Articular chondrocyte of knee joint (primary cell): ENCODE results near the gene HDLBP. TPM values are rescaled to one million over a fixed set of nuclear protein-coding genes. Genes with fewer than 3 reads are reported as not detected.

Experiments used
- total RNA-seq: library from RNA; depleted of rRNA; stranded (reverse); fragments of >200 nt; gene quantifications from 2 replicates; pipeline ENCODE4 v1.2.3, GENCODE V29; 2012

Gene HDLBP, protein sequence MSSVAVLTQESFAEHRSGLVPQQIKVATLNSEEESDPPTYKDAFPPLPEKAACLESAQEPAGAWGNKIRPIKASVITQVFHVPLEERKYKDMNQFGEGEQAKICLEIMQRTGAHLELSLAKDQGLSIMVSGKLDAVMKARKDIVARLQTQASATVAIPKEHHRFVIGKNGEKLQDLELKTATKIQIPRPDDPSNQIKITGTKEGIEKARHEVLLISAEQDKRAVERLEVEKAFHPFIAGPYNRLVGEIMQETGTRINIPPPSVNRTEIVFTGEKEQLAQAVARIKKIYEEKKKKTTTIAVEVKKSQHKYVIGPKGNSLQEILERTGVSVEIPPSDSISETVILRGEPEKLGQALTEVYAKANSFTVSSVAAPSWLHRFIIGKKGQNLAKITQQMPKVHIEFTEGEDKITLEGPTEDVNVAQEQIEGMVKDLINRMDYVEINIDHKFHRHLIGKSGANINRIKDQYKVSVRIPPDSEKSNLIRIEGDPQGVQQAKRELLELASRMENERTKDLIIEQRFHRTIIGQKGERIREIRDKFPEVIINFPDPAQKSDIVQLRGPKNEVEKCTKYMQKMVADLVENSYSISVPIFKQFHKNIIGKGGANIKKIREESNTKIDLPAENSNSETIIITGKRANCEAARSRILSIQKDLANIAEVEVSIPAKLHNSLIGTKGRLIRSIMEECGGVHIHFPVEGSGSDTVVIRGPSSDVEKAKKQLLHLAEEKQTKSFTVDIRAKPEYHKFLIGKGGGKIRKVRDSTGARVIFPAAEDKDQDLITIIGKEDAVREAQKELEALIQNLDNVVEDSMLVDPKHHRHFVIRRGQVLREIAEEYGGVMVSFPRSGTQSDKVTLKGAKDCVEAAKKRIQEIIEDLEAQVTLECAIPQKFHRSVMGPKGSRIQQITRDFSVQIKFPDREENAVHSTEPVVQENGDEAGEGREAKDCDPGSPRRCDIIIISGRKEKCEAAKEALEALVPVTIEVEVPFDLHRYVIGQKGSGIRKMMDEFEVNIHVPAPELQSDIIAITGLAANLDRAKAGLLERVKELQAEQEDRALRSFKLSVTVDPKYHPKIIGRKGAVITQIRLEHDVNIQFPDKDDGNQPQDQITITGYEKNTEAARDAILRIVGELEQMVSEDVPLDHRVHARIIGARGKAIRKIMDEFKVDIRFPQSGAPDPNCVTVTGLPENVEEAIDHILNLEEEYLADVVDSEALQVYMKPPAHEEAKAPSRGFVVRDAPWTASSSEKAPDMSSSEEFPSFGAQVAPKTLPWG (N-terminal part only)
- 880 and 1,110 TPM in 2 replicates for total RNA-seq

DNA sequence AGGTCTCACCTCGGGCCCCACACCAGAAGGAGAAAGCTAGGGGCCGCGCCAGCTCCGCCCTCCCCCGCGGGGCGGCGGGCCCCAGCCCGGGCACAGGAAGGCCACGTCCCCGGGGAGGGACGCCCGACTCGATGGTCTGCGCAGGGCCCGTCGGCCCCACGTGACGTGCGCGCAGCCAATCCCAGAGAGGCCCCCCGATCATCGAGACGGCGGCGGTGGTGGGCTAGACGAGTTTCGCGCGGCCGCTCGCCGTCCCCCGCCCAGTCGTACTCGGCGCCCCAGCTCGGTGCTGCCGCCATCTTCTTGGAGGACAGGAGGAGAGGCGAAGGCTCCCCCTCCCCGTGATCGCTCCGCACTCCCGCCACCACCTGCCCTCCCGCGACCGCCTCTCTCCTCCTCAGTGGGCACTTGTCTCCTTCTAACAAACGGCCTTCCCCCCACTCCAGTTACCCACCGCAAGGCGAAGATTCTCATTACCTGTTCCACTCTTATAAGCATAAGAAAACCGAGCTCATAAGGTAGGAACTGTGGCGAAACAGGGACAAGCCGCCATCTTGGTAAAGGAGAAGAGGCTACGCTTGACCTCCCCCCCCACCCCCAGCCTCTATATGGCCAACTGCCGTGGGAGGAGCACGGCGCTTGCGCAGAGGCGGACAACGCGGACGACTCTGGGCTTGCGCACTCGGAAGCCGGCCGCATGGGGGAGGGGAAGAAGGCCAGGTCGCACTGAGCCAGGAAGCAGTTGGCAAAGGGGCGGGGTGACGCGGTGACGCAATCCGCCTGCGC is at the start of gene HDLBP:
TSS of gene HDLBP (minus strand) at position 580 of the 786 bp plus-strand sequence. CDS start 48,803 bp downstream, outside the sequence.

DNA sequence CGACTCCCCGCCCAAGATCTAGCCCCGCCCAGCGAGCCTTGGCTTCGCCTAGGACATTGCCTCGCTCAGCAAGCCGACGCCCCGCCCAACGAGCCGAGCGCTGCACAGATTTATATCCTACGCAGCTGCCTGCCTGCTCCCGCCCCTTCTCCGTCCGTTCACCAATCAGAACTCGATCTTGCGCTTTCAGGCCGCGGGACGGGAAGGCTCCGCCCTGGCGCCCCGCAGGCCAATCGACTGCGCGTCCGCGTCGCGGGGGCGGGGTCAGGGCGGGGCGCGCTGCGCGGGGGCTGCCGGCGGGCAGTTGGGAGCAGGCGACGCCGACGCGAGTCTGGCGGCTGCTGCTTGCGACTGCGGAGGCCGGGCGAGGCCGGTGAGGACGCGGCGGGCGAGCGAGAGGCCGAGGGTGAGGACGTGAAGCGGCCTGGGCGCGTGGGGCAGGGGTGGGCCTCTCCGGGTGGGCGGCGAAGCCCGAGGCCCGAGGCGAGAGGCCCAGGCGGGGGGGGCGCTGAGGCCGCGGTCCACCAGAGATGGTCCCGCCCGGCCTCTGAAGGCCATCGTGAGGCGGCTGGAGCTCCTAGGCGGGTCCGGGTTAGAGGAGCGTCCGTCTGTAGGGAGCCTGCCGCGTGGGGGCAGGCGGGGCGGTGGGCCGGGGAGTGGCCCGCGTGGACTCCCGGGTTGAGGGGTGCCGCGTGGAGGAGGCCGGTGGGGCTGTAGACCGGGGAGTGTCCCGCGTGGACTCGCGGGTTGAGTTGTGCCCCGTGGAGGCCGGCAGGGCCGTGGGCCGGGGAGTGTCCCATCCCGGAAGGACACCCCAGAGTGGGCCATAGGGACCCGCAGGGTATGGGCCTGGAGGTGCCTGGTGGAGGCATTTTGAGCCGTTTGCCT is 40.8 kb upstream of the HDLBP start, which contains the start of gene FARP2:
TSS of gene FARP2 (plus strand) at position 303 of the 888 bp plus-strand sequence. CDS start 16,823 bp downstream, outside the sequence.

DNA sequence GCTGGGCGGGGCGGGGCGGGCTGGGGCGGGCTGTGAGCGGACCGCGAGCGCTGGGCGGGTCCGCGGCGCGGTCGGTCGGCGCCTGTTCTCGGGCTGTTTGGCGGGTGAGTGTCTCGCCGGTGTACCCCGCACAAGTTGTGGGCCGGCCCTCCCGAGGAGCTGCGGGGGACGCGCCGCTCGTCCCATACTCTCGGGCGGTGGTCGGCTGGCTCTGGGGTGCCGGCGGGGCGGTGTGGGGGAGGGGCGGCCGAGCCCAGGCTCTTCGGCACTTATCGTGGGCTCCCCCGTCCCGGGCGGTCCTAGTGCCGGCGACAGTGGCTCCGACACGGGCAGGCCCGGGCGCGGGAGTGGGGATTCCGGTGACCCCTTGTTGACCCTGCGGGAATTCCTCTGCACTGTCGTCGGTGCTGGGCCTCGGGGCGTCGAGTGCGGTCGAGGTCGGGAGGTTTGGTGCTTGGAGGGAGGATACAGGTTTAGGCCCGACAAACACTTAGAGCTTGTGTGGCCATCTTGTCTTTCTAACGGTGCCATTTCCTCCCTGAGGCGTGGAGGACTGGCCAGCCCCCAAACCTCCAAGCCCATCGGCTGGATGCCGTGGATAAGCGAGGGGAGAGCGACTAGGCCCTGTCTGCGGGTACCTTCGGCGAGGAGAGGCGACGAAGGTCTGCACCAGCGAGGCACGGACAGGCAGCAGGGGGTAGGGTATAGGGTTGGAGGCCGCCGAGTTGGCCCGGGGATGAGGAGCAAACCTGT is 583 bp upstream of the HDLBP start, which contains the start of gene SEPTIN2:
TSS of gene SEPTIN2 (plus strand) at position 47 of the 753 bp plus-strand sequence. CDS start 8,308 bp downstream, outside the sequence.

DNA sequence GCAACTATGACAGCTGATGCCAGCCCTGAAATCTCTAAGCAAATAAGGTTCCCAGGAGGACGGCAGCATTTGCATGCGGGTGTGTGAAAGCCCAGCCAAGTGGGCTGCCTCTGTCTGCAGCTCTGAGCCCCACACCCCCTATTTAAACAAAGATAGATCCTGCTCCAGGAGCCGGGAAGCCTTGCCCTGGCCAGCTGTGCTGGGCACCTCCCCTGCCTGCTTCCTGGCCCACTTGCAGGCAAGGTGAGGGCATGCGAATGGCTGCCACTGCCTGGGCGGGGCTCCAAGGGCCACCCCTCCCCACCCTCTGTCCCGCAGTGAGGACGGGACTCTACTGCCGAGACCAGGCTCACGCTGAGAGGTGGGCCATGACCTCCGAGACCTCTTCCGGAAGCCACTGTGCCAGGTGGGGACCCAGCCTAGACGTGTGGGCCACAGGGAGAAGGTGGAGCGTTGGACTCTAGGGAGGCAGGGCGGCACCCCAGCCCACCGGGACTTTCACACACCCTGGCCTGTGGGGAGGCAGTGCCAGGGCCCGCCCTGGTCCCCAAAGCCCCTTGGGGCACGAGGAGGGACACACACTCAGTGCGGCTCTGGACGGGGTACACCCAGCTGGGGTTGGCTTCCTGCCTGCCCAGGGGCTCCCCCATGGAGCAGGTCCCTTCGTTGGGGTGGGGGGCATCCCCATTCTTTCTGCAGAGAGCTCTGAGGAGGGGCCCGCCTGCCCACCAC is 126.9 kb downstream of the HDLBP start, which contains the start of gene ANO7:
TSS of gene ANO7 (plus strand) at position 317 of the 732 bp plus-strand sequence. CDS start 1,387 bp downstream, outside the sequence.

Other genes with a start within 250 kb of the HDLBP start
- gene MTERF4, start 213.4 kb downstream of the HDLBP start, total RNA-seq, result 32.5 and 39.1 TPM in 2 replicates
- gene PASK, start 166.2 kb downstream of the HDLBP start, total RNA-seq, result 1.8 and 3.7 TPM in 2 replicates
- gene PPP1R7, start 165.2 kb downstream of the HDLBP start, total RNA-seq, result 62.6 and 68.3 TPM in 2 replicates
- 0.97 and 1.2 TPM in 2 replicates for gene ANO7, start 127.0 kb downstream of the HDLBP start, total RNA-seq
- gene SEPTIN2, start 253 bp upstream of the HDLBP start, total RNA-seq, result 563 and 626 TPM in 2 replicates
- 38.2 and 48.0 TPM in 2 replicates for gene FARP2, start 40.6 kb upstream of the HDLBP start, total RNA-seq
- 127 and 135 TPM in 2 replicates for gene STK25, start 192.9 kb upstream of the HDLBP start, total RNA-seq
- 24.3 and 27.2 TPM in 2 replicates for gene BOK, start 243.1 kb upstream of the HDLBP start, total RNA-seq